H4 (cell line): ENCODE results near the gene PDCD11. TPM values are rescaled to one million over a fixed set of nuclear protein-coding genes. Genes with fewer than 3 reads are reported as not detected.

Experiments used
- DNase-seq: peaks from one replicate; pipeline ENCODE4 v3.0.0-alpha.2; 2015; ENCODE audit warnings: low spot score
- total RNA-seq: library from RNA; depleted of rRNA; stranded (reverse); fragments of >200 nt; shearing (Covaris generic); gene quantifications from 2 replicates; pipeline ENCODE4 v1.2.3, GENCODE V29; 2014

PDCD11 gene
- total RNA-seq, 1 experiment from 2014 or later, result 20.0 TPM

GRCh38 chr10:103417601-103418000 is 21.2 kb downstream of the PDCD11 start:
- DNase-seq, result no peak

- no peak for DNase-seq
Observed at GRCh38 chr10:103419101-103419500, 22.7 kb downstream of the PDCD11 start.

- DNase-seq, result no peak
Observed at GRCh38 chr10:103423748-103424147, 27.3 kb downstream of the PDCD11 start.

- DNase-seq, result no peak
Observed at GRCh38 chr10:103427866-103428265, 31.4 kb downstream of the PDCD11 start.

- DNase-seq, result no peak
Observed at GRCh38 chr10:103428989-103429643, 32.7 kb downstream of the PDCD11 start.

- DNase-seq, result no peak
Observed at GRCh38 chr10:103429647-103430046, 33.2 kb downstream of the PDCD11 start.

- DNase-seq, result no peak
Observed at GRCh38 chr10:103431902-103432301, 35.5 kb downstream of the PDCD11 start.

GRCh38 chr10:103433858-103434257 is 37.4 kb downstream of the PDCD11 start:
- no peak for DNase-seq

- DNase-seq, result no peak
Observed at GRCh38 chr10:103439776-103440175, 43.4 kb downstream of the PDCD11 start.

- no peak for DNase-seq
Observed at GRCh38 chr10:103440416-103440815, 44.0 kb downstream of the PDCD11 start.

GRCh38 chr10:103441206-103441605 is 44.8 kb downstream of the PDCD11 start:
- DNase-seq, result no peak

- no peak for DNase-seq
Observed at GRCh38 chr10:103441611-103442010, 45.2 kb downstream of the PDCD11 start.

GRCh38 chr10:103442031-103442461 is 45.6 kb downstream of the PDCD11 start:
- no peak for DNase-seq

- DNase-seq, result no peak
Observed at GRCh38 chr10:103443475-103444185, 47.2 kb downstream of the PDCD11 start.

GRCh38 chr10:103444478-103444877 is 48.1 kb downstream of the PDCD11 start:
- no peak for DNase-seq

GRCh38 chr10:103445366-103445765 is 48.9 kb downstream of the PDCD11 start:
- no peak for DNase-seq

GRCh38 chr10:103445767-103446567 is 49.5 kb downstream of the PDCD11 start:
- DNase-seq, result no peak

- no peak for DNase-seq
Observed at GRCh38 chr10:103447187-103447586, 50.8 kb downstream of the PDCD11 start.

GRCh38 chr10:103448746-103449145 is 52.3 kb downstream of the PDCD11 start:
- DNase-seq, result no peak

- no peak for DNase-seq
Observed at GRCh38 chr10:103449208-103450144, 53.0 kb downstream of the PDCD11 start.

GRCh38 chr10:103450201-103450695 is 53.8 kb downstream of the PDCD11 start:
- no peak for DNase-seq
